ENCODE measurements around the gene SLC5A6. TPM values are rescaled to one million over a fixed set of nuclear protein-coding genes. Genes with fewer than 3 reads are reported as not detected.

SLC5A6 gene
- polyA plus RNA-seq, 1 donor from 2014 or later: 64.3 TPM

DNA sequence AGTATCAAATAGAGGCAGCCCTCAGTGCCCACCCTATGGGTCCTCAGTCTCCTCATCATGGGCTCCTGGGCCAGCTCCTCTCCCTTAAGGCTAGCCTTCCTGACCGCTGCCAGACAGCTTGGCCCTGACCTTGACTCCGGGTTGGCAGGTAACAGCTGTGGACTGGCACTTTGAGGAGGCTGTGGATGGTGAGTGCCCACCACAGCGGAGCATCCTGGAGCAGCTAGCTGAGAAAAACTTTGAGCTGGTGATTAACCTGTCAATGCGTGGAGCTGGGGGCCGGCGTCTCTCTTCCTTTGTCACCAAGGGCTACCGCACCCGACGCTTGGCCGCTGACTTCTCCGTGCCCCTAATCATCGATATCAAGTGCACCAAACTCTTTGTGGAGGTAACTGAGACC, 24.1 kb upstream of the SLC5A6 start:
- Histone ChIP-seq H2AFZ (ENCODE audit: low read depth, low read length) (no peak overlapping the region), H3K79me2 (replicated peaks; ENCODE audit: insufficient read depth, low read length) (no peaks in the 10 kb centered on the region), H4K20me1 (ENCODE audit: insufficient read depth) (no peaks in the 10 kb centered on the region), H3K4me2 (ENCODE audit: low read length) (no peak overlapping the region), H3K4me3 (ENCODE audit: low read length) (no peak overlapping the region), H3K9me3 (ENCODE audit: low read length) (no peaks in the 10 kb centered on the region), H3K36me3 (ENCODE audit: insufficient read depth, low read length) (no peaks in the 10 kb centered on the region), H3F3A (ENCODE audit: insufficient read depth, low read length, poor library complexity, severe bottlenecking) (no peaks in the 10 kb centered on the region), H3K9ac (ENCODE audit: low read length) (no peak overlapping the region), H3K27me3 (ENCODE audit: insufficient read depth, low read depth, low read length) (no peaks in the 10 kb centered on the region), H3K9me2 (ENCODE audit: insufficient read depth, low read length) (no peaks in the 10 kb centered on the region), H3K27ac (ENCODE audit: low read length) (no peak overlapping the region)
- TF ChIP-seq SMC3 (conservative IDR thresholded peaks at IDR 0.05; ENCODE audit: poor library complexity) (no peak), MXI1 (conservative IDR thresholded peaks at IDR 0.05; ENCODE audit: poor library complexity, severe bottlenecking) (no peak), EZH2 (IDR thresholded peaks at IDR 0.05; ENCODE audit: borderline replicate concordance, insufficient read depth, low read length, poor library complexity, severe bottlenecking) (no peak), EP300 (conservative IDR thresholded peaks at IDR 0.05; ENCODE audit: poor library complexity, severe bottlenecking) (no peak), POLR2AphosphoS5 (IDR thresholded peaks at IDR 0.05) (no peak), REST (IDR thresholded peaks at IDR 0.05; ENCODE audit: borderline replicate concordance) (no peak), TAF1 (IDR thresholded peaks at IDR 0.05; ENCODE audit: low read depth) (no peak), RAD21 (conservative IDR thresholded peaks at IDR 0.05) (no peak), CTCF (IDR thresholded peaks at IDR 0.05; ENCODE audit: poor library complexity, severe bottlenecking) (no peak)

GRCh38 chr2:27233341-27233740, 21.3 kb upstream of the SLC5A6 start:
- no peaks in the 10 kb centered on the region for H3K27me3 ChIP-seq (ENCODE audit: insufficient read depth, low read depth, low read length)
- TF ChIP-seq EZH2 (IDR thresholded peaks at IDR 0.05; ENCODE audit: borderline replicate concordance, insufficient read depth, low read length, poor library complexity, severe bottlenecking) (no peak), TAF1 (IDR thresholded peaks at IDR 0.05; ENCODE audit: low read depth) (no peak), SMC3 (conservative IDR thresholded peaks at IDR 0.05; ENCODE audit: poor library complexity) (no peak), MXI1 (conservative IDR thresholded peaks at IDR 0.05; ENCODE audit: poor library complexity, severe bottlenecking) (no peak), POLR2AphosphoS5 (IDR thresholded peaks at IDR 0.05) (no peak), EP300 (conservative IDR thresholded peaks at IDR 0.05; ENCODE audit: poor library complexity, severe bottlenecking) (no peak), CTCF (IDR thresholded peaks at IDR 0.05; ENCODE audit: poor library complexity, severe bottlenecking) (no peak), RAD21 (conservative IDR thresholded peaks at IDR 0.05) (no peak), REST (IDR thresholded peaks at IDR 0.05; ENCODE audit: borderline replicate concordance) (no peak)
- no peak overlapping the region for H3K27ac ChIP-seq (ENCODE audit: low read length)
- H2AFZ ChIP-seq (ENCODE audit: low read depth, low read length): no peak overlapping the region
- no peaks in the 10 kb centered on the region for H3K79me2 ChIP-seq (replicated peaks; ENCODE audit: insufficient read depth, low read length)
- no peak overlapping the region for H3K4me3 ChIP-seq (ENCODE audit: low read length)
- H3F3A ChIP-seq (ENCODE audit: insufficient read depth, low read length, poor library complexity, severe bottlenecking): no peaks in the 10 kb centered on the region
- H3K9me3 ChIP-seq (ENCODE audit: low read length): no peaks in the 10 kb centered on the region
- H3K9ac ChIP-seq (ENCODE audit: low read length): no peak overlapping the region
- H3K36me3 ChIP-seq (ENCODE audit: insufficient read depth, low read length): no peaks in the 10 kb centered on the region
- no peaks in the 10 kb centered on the region for H3K9me2 ChIP-seq (ENCODE audit: insufficient read depth, low read length)
- H3K4me2 ChIP-seq (ENCODE audit: low read length): no peak overlapping the region
- H4K20me1 ChIP-seq (ENCODE audit: insufficient read depth): no peaks in the 10 kb centered on the region
